ENCODE results near the gene CDCA4.

Gene CDCA4

GRCh38 chr14:105053996-105054395 lies 33.1 kb upstream of the CDCA4 start:
- H3K27me3 ChIP-seq (ENCODE audit: control insufficient read depth, insufficient read depth, low read length): no peaks in the 10 kb centered on the region
- peaks cover 3% of the 10 kb centered on the region for H3K4me1 ChIP-seq (ENCODE audit: control insufficient read depth, insufficient read depth, low read length)
- no peak overlapping the region for H3K27ac ChIP-seq (ENCODE audit: low read depth, low read length)
- no peak overlapping the region for H3K4me3 ChIP-seq (ENCODE audit: low read length)
- H3K9ac ChIP-seq (ENCODE audit: low read length): no peak overlapping the region
- H3K36me3 ChIP-seq (ENCODE audit: control insufficient read depth, insufficient read depth, low read length): no peaks in the 10 kb centered on the region

- Histone ChIP-seq H3K4me3 (ENCODE audit: low read length) (no peak overlapping the region), H3K27me3 (ENCODE audit: control insufficient read depth, insufficient read depth, low read length) (no peaks in the 10 kb centered on the region), H3K4me1 (ENCODE audit: control insufficient read depth, insufficient read depth, low read length) (no peaks in the 10 kb centered on the region), H3K9ac (ENCODE audit: low read length) (no peak overlapping the region), H3K27ac (ENCODE audit: low read depth, low read length) (no peak overlapping the region), H3K36me3 (ENCODE audit: control insufficient read depth, insufficient read depth, low read length) (no peaks in the 10 kb centered on the region)
Observed at GRCh38 chr14:105053421-105053820, 32.5 kb upstream of the CDCA4 start.

GRCh38 chr14:105052110-105052458 lies 31.2 kb upstream of the CDCA4 start:
- H3K9ac ChIP-seq (ENCODE audit: low read length): no peak overlapping the region
- H3K4me1 ChIP-seq (ENCODE audit: control insufficient read depth, insufficient read depth, low read length): no peaks in the 10 kb centered on the region
- H3K4me3 ChIP-seq (ENCODE audit: low read length): no peak overlapping the region
- H3K27ac ChIP-seq (ENCODE audit: low read depth, low read length): no peak overlapping the region
- H3K27me3 ChIP-seq (ENCODE audit: control insufficient read depth, insufficient read depth, low read length): no peaks in the 10 kb centered on the region
- no peaks in the 10 kb centered on the region for H3K36me3 ChIP-seq (ENCODE audit: control insufficient read depth, insufficient read depth, low read length)

GRCh38 chr14:105051182-105052109 lies 30.6 kb upstream of the CDCA4 start:
- no peak overlapping the region for H3K9ac ChIP-seq (ENCODE audit: low read length)
- H3K27ac ChIP-seq (ENCODE audit: low read depth, low read length): no peak overlapping the region
- no peak overlapping the region for H3K4me3 ChIP-seq (ENCODE audit: low read length)
- H3K36me3 ChIP-seq (ENCODE audit: control insufficient read depth, insufficient read depth, low read length): no peaks in the 10 kb centered on the region
- no peaks in the 10 kb centered on the region for H3K4me1 ChIP-seq (ENCODE audit: control insufficient read depth, insufficient read depth, low read length)
- H3K27me3 ChIP-seq (ENCODE audit: control insufficient read depth, insufficient read depth, low read length): no peaks in the 10 kb centered on the region

- peaks cover 2% of the 10 kb centered on the region for H3K4me1 ChIP-seq (ENCODE audit: control insufficient read depth, insufficient read depth, low read length)
- no peak overlapping the region for H3K9ac ChIP-seq (ENCODE audit: low read length)
- H3K27ac ChIP-seq (ENCODE audit: low read depth, low read length): no peak overlapping the region
- H3K4me3 ChIP-seq (ENCODE audit: low read length): no peak overlapping the region
- no peaks in the 10 kb centered on the region for H3K27me3 ChIP-seq (ENCODE audit: control insufficient read depth, insufficient read depth, low read length)
- no peaks in the 10 kb centered on the region for H3K36me3 ChIP-seq (ENCODE audit: control insufficient read depth, insufficient read depth, low read length)
Observed at GRCh38 chr14:105050551-105050897, 29.6 kb upstream of the CDCA4 start.

- peaks cover 2% of the 10 kb centered on the region for H3K4me1 ChIP-seq (ENCODE audit: control insufficient read depth, insufficient read depth, low read length)
- no peak overlapping the region for H3K27ac ChIP-seq (ENCODE audit: low read depth, low read length)
- H3K4me3 ChIP-seq (ENCODE audit: low read length): no peak overlapping the region
- H3K36me3 ChIP-seq (ENCODE audit: control insufficient read depth, insufficient read depth, low read length): no peaks in the 10 kb centered on the region
- no peak overlapping the region for H3K9ac ChIP-seq (ENCODE audit: low read length)
- H3K27me3 ChIP-seq (ENCODE audit: control insufficient read depth, insufficient read depth, low read length): no peaks in the 10 kb centered on the region
Observed at GRCh38 chr14:105049753-105050550, 29.1 kb upstream of the CDCA4 start.

GRCh38 chr14:105047283-105048016 lies 26.6 kb upstream of the CDCA4 start:
- Histone ChIP-seq H3K4me3 (ENCODE audit: low read length) (no peak overlapping the region), H3K4me1 (ENCODE audit: control insufficient read depth, insufficient read depth, low read length) (peaks cover 2% of the 10 kb centered on the region), H3K27me3 (ENCODE audit: control insufficient read depth, insufficient read depth, low read length) (no peaks in the 10 kb centered on the region), H3K36me3 (ENCODE audit: control insufficient read depth, insufficient read depth, low read length) (no peaks in the 10 kb centered on the region), H3K9ac (ENCODE audit: low read length) (no peak overlapping the region), H3K27ac (ENCODE audit: low read depth, low read length) (no peak overlapping the region)

GRCh38 chr14:105046891-105047282 lies 26.0 kb upstream of the CDCA4 start:
- H3K9ac ChIP-seq (ENCODE audit: low read length): no peak overlapping the region
- no peak overlapping the region for H3K27ac ChIP-seq (ENCODE audit: low read depth, low read length)
- H3K27me3 ChIP-seq (ENCODE audit: control insufficient read depth, insufficient read depth, low read length): no peaks in the 10 kb centered on the region
- H3K36me3 ChIP-seq (ENCODE audit: control insufficient read depth, insufficient read depth, low read length): no peaks in the 10 kb centered on the region
- no peak overlapping the region for H3K4me3 ChIP-seq (ENCODE audit: low read length)
- H3K4me1 ChIP-seq (ENCODE audit: control insufficient read depth, insufficient read depth, low read length): peaks cover 2% of the 10 kb centered on the region

GRCh38 chr14:105045710-105046326 lies 24.9 kb upstream of the CDCA4 start:
- H3K4me3 ChIP-seq (ENCODE audit: low read length): no peak overlapping the region
- H3K27me3 ChIP-seq (ENCODE audit: control insufficient read depth, insufficient read depth, low read length): no peaks in the 10 kb centered on the region
- H3K27ac ChIP-seq (ENCODE audit: low read depth, low read length): no peak overlapping the region
- H3K9ac ChIP-seq (ENCODE audit: low read length): no peak overlapping the region
- no peaks in the 10 kb centered on the region for H3K36me3 ChIP-seq (ENCODE audit: control insufficient read depth, insufficient read depth, low read length)
- peaks cover 2% of the 10 kb centered on the region for H3K4me1 ChIP-seq (ENCODE audit: control insufficient read depth, insufficient read depth, low read length)

- H3K27ac ChIP-seq (ENCODE audit: low read depth, low read length): no peak overlapping the region
- H3K36me3 ChIP-seq (ENCODE audit: control insufficient read depth, insufficient read depth, low read length): no peaks in the 10 kb centered on the region
- H3K27me3 ChIP-seq (ENCODE audit: control insufficient read depth, insufficient read depth, low read length): no peaks in the 10 kb centered on the region
- H3K4me3 ChIP-seq (ENCODE audit: low read length): no peak overlapping the region
- H3K9ac ChIP-seq (ENCODE audit: low read length): no peak overlapping the region
- peaks cover 2% of the 10 kb centered on the region for H3K4me1 ChIP-seq (ENCODE audit: control insufficient read depth, insufficient read depth, low read length)
Observed at GRCh38 chr14:105043641-105044040, 22.8 kb upstream of the CDCA4 start.

GRCh38 chr14:105042813-105043212 lies 21.9 kb upstream of the CDCA4 start:
- H3K36me3 ChIP-seq (ENCODE audit: control insufficient read depth, insufficient read depth, low read length): no peaks in the 10 kb centered on the region
- H3K27ac ChIP-seq (ENCODE audit: low read depth, low read length): no peak overlapping the region
- H3K9ac ChIP-seq (ENCODE audit: low read length): no peak overlapping the region
- H3K4me1 ChIP-seq (ENCODE audit: control insufficient read depth, insufficient read depth, low read length): peaks cover 2% of the 10 kb centered on the region
- H3K4me3 ChIP-seq (ENCODE audit: low read length): no peak overlapping the region
- no peaks in the 10 kb centered on the region for H3K27me3 ChIP-seq (ENCODE audit: control insufficient read depth, insufficient read depth, low read length)

Data from rectal smooth muscle tissue (tissue), 1 donor.